Measurements from ENCODE around the gene ALS2CL. TPM values are rescaled to one million over a fixed set of nuclear protein-coding genes. Genes with fewer than 3 reads are reported as not detected.

ALS2CL gene
- total and polyA plus RNA-seq, 2 experiments from 2014 or later: 3.4 to 11.8 TPM

GRCh38 chr3:46694520-46694919, 1.0 kb upstream of the ALS2CL start:
- Histone ChIP-seq H3K36me3 (ENCODE audit: insufficient read depth) (no peaks in the 10 kb centered on the region), H3K9me2 (ENCODE audit: insufficient read depth) (no peaks in the 10 kb centered on the region), H3K27me3 (ENCODE audit: insufficient read depth) (peaks cover 29% of the 10 kb centered on the region), H3K4me1 (ENCODE audit: insufficient read depth) (no peaks in the 10 kb centered on the region; the same call in 1 of the 2 replicates), H3K27ac (ENCODE audit: low read depth) (no peak overlapping the region), H4K20me1 (replicated peaks; ENCODE audit: insufficient read depth) (no peaks in the 10 kb centered on the region), H3F3A (replicated peaks; ENCODE audit: low read depth) (no peaks in the 10 kb centered on the region), H3K4me2 (no peak overlapping the region), H3K4me3 (no peak overlapping the region), H3K79me2 (replicated peaks; ENCODE audit: insufficient read depth) (no peaks in the 10 kb centered on the region), H2AFZ (no peak overlapping the region; the same call in 1 of the 2 replicates)
- no peak for TF ChIP-seq JUNB (IDR thresholded peaks at IDR 0.05; ENCODE audit: unreplicated experiment)
- TF ChIP-seq ETS1 (IDR thresholded peaks at IDR 0.05): no peak
- TF ChIP-seq ZNF114 (CRISPR knock-in tag; IDR thresholded peaks at IDR 0.05): no peak
- no peak for TF ChIP-seq REST (IDR thresholded peaks at IDR 0.05; ENCODE audit: unreplicated experiment)
- TF ChIP-seq CTCF (conservative IDR thresholded peaks at IDR 0.05; ENCODE audit: low read depth in 2 of 2): no peak
- TF ChIP-seq EZH2 (IDR thresholded peaks at IDR 0.05; ENCODE audit: low read depth, unreplicated experiment): no peak
- TF ChIP-seq CREB1 (CRISPR knock-in tag; IDR thresholded peaks at IDR 0.05; ENCODE audit: low read depth): no peak
- TF ChIP-seq ZNF462 (CRISPR knock-in tag; IDR thresholded peaks at IDR 0.05): no peak
- no peak for TF ChIP-seq POLR2AphosphoS5 (IDR thresholded peaks at IDR 0.05; ENCODE audit: low read depth)
- no peak for TF ChIP-seq NANOG (IDR thresholded peaks at IDR 0.05; ENCODE audit: borderline replicate concordance)
- TF ChIP-seq ZNF331 (CRISPR knock-in tag; IDR thresholded peaks at IDR 0.05; ENCODE audit: low read depth): no peak
- TF ChIP-seq STAT1 (IDR thresholded peaks at IDR 0.05; ENCODE audit: unreplicated experiment): no peak
- TF ChIP-seq EZH2phosphoT487 (IDR thresholded peaks at IDR 0.05; ENCODE audit: unreplicated experiment): no peak
- Mint-ChIP-seq H3K9me3 (no peaks in the 10 kb centered on the region), H3K27ac (no peak overlapping the region), H3K36me3 (ENCODE audit: low read depth) (no peaks in the 10 kb centered on the region; the same call in 2 of the 3 replicates), H3K27me3 (ENCODE audit: insufficient read depth, low read depth, poor library complexity) (peaks cover 32% of the 10 kb centered on the region), H3K4me1 (peaks cover 15% of the 10 kb centered on the region), H3K4me3 (no peak overlapping the region)
- ATAC-seq (no peak), DNase-seq (ENCODE audit: low spot score) (no peak)

All from GM23338 (cell line).